ENCODE measurements around the gene TCERG1L. TPM values are rescaled to one million over a fixed set of nuclear protein-coding genes. Genes with fewer than 3 reads are reported as not detected.

TCERG1L gene
- polyA plus RNA-seq (2011; rRNA removed) (not detected in 2 replicates), polyA minus RNA-seq (2011; rRNA and poly(A)+ RNA removed) (not detected in 2 replicates)

- TF ChIP-seq CTCF (IDR thresholded peaks at IDR 0.05; ENCODE audit: insufficient read depth, low read depth, low read length): no peak
- no peak within 1 kb of the TSS for H3K4me3 ChIP-seq (ENCODE audit: low read depth, low read length)
- no peaks in the 10 kb centered on the region for H3K36me3 ChIP-seq (ENCODE audit: control insufficient read depth, insufficient read depth, low read length)
- DNase-seq (ENCODE audit: low read depth): no peak
- ChIA-PET CTCF (interaction anchor here (0.6 kb wide), 1 partner anchor 85 kb away, joined by 3 read pairs; no protein-coding TSS in a partner anchor), POLR2A (no interaction called here)
- H3K27me3 ChIP-seq (ENCODE audit: control insufficient read depth, insufficient read depth, low read length): no peaks in the 10 kb centered on the region
Observed at GRCh38 chr10:131311661-131312477, at the start of gene TCERG1L. Gene TCERG1L, minus strand, starts transcription at chr10:131311721. Its CDS starts 86 bp downstream, at chr10:131311635.

- DNase-seq (ENCODE audit: low read depth): no peak
- Histone ChIP-seq H3K4me3 (ENCODE audit: low read depth, low read length) (no peak overlapping the region), H3K36me3 (ENCODE audit: control insufficient read depth, insufficient read depth, low read length) (no peaks in the 10 kb centered on the region), H3K27me3 (ENCODE audit: control insufficient read depth, insufficient read depth, low read length) (no peaks in the 10 kb centered on the region)
- ChIA-PET POLR2A (no interaction called here), CTCF (no interaction called here)
- TF ChIP-seq CTCF (IDR thresholded peaks at IDR 0.05; ENCODE audit: insufficient read depth, low read depth, low read length): no peak
Observed at GRCh38 chr10:131358741-131359442, 47.4 kb upstream of the TCERG1L start.

GRCh38 chr10:131356442-131356841, 44.9 kb upstream of the TCERG1L start:
- H3K27me3 ChIP-seq (ENCODE audit: control insufficient read depth, insufficient read depth, low read length): no peaks in the 10 kb centered on the region
- CTCF ChIA-PET: no interaction called here
- no peaks in the 10 kb centered on the region for H3K36me3 ChIP-seq (ENCODE audit: control insufficient read depth, insufficient read depth, low read length)
- POLR2A ChIA-PET: no interaction called here
- H3K4me3 ChIP-seq (ENCODE audit: low read depth, low read length): no peak overlapping the region
- TF ChIP-seq CTCF (IDR thresholded peaks at IDR 0.05; ENCODE audit: insufficient read depth, low read depth, low read length): no peak
- DNase-seq (ENCODE audit: low read depth): no peak

- no peaks in the 10 kb centered on the region for H3K27me3 ChIP-seq (ENCODE audit: control insufficient read depth, insufficient read depth, low read length)
- ChIA-PET CTCF (no interaction called here), POLR2A (no interaction called here)
- no peak for DNase-seq (ENCODE audit: low read depth)
- no peak for TF ChIP-seq CTCF (IDR thresholded peaks at IDR 0.05; ENCODE audit: insufficient read depth, low read depth, low read length)
- H3K4me3 ChIP-seq (ENCODE audit: low read depth, low read length): no peak overlapping the region
- H3K36me3 ChIP-seq (ENCODE audit: control insufficient read depth, insufficient read depth, low read length): no peaks in the 10 kb centered on the region
Observed at GRCh38 chr10:131355881-131356280, 44.4 kb upstream of the TCERG1L start.

- no peaks in the 10 kb centered on the region for H3K27me3 ChIP-seq (ENCODE audit: control insufficient read depth, insufficient read depth, low read length)
- no peak overlapping the region for H3K4me3 ChIP-seq (ENCODE audit: low read depth, low read length)
- DNase-seq (ENCODE audit: low read depth): no peak
- CTCF ChIA-PET: no interaction called here
- TF ChIP-seq CTCF (IDR thresholded peaks at IDR 0.05; ENCODE audit: insufficient read depth, low read depth, low read length): no peak
- H3K36me3 ChIP-seq (ENCODE audit: control insufficient read depth, insufficient read depth, low read length): no peaks in the 10 kb centered on the region
- POLR2A ChIA-PET: no interaction called here
Observed at GRCh38 chr10:131355056-131355455, 43.5 kb upstream of the TCERG1L start.

Measured in BJ (cell line).